ENCODE results near the gene SBK1.

GRCh38 chr16:28310796-28311195, 18.5 kb downstream of the SBK1 start:
- TF ChIP-seq CTCF (IDR thresholded peaks at IDR 0.05) (no peak), POLR2A (IDR thresholded peaks at IDR 0.05) (no peak), EP300 (IDR thresholded peaks at IDR 0.05) (no peak)

All from upper lobe of left lung (tissue), 4 donors.